Measurements from ENCODE around the gene FSIP1. TPM values are rescaled to one million over a fixed set of nuclear protein-coding genes. Genes with fewer than 3 reads are reported as not detected.

FSIP1 gene
- total and polyA plus RNA-seq, 7 donors = 0.04 to 2.4 (median 0.63) TPM; not detected in 1

DNA sequence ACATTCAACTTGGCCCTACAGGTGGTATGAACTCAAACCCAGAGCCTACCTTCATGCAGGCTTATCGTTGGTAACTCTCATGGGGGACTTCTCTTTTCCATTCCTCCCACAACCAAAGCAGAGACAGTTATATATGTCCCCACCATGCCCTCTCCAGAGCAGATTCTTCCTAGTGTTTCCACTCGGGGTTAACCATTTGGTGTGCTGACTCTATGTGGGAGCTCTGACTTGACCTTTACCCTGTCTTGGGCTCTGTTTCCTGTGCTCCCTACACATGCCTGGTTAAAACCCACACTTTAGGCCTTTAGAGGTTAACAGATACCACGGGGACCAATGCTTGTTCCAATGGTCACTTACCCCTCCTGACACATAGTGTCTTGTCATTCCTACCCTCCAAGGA, 80.7 kb downstream of the FSIP1 start:
- WGBS, 3 donors = 71 to 88% (median 79%) methylated on average over 3 of the region's 3 CpGs
- no peak overlapping the region for H3K4me3 ChIP-seq
- intact Hi-C loops (cut with DNase I) = no loop called here
- H3K27me3 ChIP-seq (ENCODE audit: insufficient read depth in 3 of 3, low read length in 2 of 3) = no peaks in the 10 kb centered on the region
- H3K27ac ChIP-seq = no peak overlapping the region
- H3K9me3 ChIP-seq = no peaks in the 10 kb centered on the region
- H3K4me1 ChIP-seq = no peaks in the 10 kb centered on the region
- TF ChIP-seq CTCF (IDR thresholded peaks at IDR 0.05) = no peak
- no peaks in the 10 kb centered on the region for H3K36me3 ChIP-seq (ENCODE audit: insufficient read depth in 1 of 2, low read depth in 1 of 2)
- ATAC-seq (no peak), DNase-seq (no peak)

- intact Hi-C loops (cut with DNase I) = no loop called here
- Histone ChIP-seq H3K4me3 (no peak overlapping the region), H3K27me3 (ENCODE audit: insufficient read depth in 3 of 3, low read length in 2 of 3) (no peaks in the 10 kb centered on the region), H3K9me3 (no peaks in the 10 kb centered on the region), H3K36me3 (ENCODE audit: insufficient read depth in 1 of 2, low read depth in 1 of 2) (no peaks in the 10 kb centered on the region), H3K4me1 (no peaks in the 10 kb centered on the region), H3K27ac (no peak overlapping the region)
- DNase-seq (no peak), ATAC-seq (no peak)
- 95 to 96% (median 95%) methylated on average over 1 of the region's 1 CpG for WGBS, 3 donors
- TF ChIP-seq CTCF (IDR thresholded peaks at IDR 0.05) = no peak
These were observed 82.3 kb downstream of the FSIP1 start for GRCh38 chr15:39700375-39700700.

GRCh38 chr15:39699516-39700374, 82.9 kb downstream of the FSIP1 start:
- TF ChIP-seq CTCF (IDR thresholded peaks at IDR 0.05) = no peak
- Histone ChIP-seq H3K9me3 (no peaks in the 10 kb centered on the region), H3K27ac (no peak overlapping the region), H3K27me3 (ENCODE audit: insufficient read depth in 3 of 3, low read length in 2 of 3) (no peaks in the 10 kb centered on the region), H3K4me1 (no peaks in the 10 kb centered on the region), H3K36me3 (ENCODE audit: insufficient read depth in 1 of 2, low read depth in 1 of 2) (no peaks in the 10 kb centered on the region), H3K4me3 (no peak overlapping the region)
- DNase-seq (no peak), ATAC-seq (no peak)
- intact Hi-C loops (cut with DNase I) = loop anchor here in 1 of 2 donors (5.0 kb wide), 1 partner anchor 48 kb away; no protein-coding TSS in a partner anchor
- WGBS, 3 donors = 60 to 68% (median 64%) methylated on average over 3 of the region's 3 CpGs

GRCh38 chr15:39698444-39699390, 83.9 kb downstream of the FSIP1 start:
- no peak overlapping the region for H3K4me3 ChIP-seq
- ATAC-seq = no peak
- H3K27ac ChIP-seq = no peak overlapping the region
- no peaks in the 10 kb centered on the region for H3K9me3 ChIP-seq
- H3K27me3 ChIP-seq (ENCODE audit: insufficient read depth in 3 of 3, low read length in 2 of 3) = no peaks in the 10 kb centered on the region
- intact Hi-C loops (cut with DNase I) = loop anchor here in 1 of 2 donors (5.0 kb wide), 1 partner anchor 49 kb away; no protein-coding TSS in a partner anchor
- H3K4me1 ChIP-seq = no peaks in the 10 kb centered on the region
- WGBS, 3 donors = 81 to 86% (median 82%) methylated on average over 11 of the region's 11 CpGs
- no peak for TF ChIP-seq CTCF (IDR thresholded peaks at IDR 0.05)
- no peaks in the 10 kb centered on the region for H3K36me3 ChIP-seq (ENCODE audit: insufficient read depth in 1 of 2, low read depth in 1 of 2)
- DNase-seq = no peak

Measured in psoas muscle (tissue), 8 donors.